GM08714 (cell line): Measurements from ENCODE around the gene VSTM2B.

Source experiments
- H3K4me3 ChIP-seq: fragments of 200-500 bp; sonication (Bioruptor generic); 2 replicates; pipeline ENCODE4 v1.5.1; 2014; ENCODE audit warnings: mild to moderate bottlenecking, low read length, inconsistent platforms
- ZNF274 ChIP-seq: IDR thresholded peaks from 2 replicates; pipeline ENCODE4 v1.6.1; 2012; ENCODE audit warnings: mild to moderate bottlenecking, low read depth, low read length

Gene VSTM2B

DNA sequence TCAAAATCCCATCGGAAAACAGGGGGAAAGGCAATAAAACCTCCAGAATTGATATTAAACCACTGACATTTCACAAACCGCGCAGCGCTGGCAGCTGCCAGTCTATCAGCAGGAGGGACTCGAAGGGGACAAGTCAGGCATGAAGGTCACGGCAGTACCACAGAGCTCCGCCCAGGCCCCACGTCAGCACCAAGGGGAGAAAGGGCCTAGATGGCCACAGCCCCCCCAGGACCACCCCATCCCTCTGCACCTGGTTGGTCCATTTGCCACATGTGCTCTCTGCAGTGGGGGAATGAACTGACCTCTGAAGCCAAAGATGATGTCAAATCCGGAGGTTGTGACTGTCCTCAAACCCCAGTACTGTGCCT is 9.5 kb upstream of the VSTM2B start:
- H3K4me3 ChIP-seq, result no peak overlapping the region

DNA sequence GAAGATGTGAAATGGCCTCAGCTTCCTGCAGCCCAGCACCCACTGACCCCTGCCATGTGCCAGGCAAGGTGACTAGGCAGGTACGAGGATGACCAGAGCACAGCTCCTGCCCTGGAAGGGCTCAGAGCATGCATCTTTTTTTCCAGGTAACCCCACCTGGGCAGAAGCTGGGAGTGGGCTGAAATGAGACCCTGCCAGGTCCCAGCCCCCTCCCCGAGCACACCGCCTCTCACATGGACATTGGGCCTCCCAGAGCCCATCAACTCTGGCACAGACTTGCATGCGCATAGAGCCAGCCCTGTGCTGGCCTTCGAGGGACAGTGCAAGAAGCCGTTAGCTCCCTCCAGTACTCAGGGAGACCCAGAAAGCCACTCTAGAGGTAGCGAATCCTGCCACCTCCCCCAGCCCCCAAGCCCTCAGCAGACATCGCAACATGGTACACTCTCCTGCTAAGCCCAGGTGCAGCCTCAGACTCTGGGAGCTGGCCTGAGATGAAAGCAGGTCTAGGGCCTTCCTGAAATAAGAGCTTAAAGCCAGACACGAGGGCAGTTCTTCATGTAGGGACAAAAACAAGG is 8.9 kb upstream of the VSTM2B start:
- no peak for TF ChIP-seq ZNF274
- H3K4me3 ChIP-seq, result no peak overlapping the region

More for the DNA sequence above, 9.5 kb upstream of the VSTM2B start:
- no peak for TF ChIP-seq ZNF274

DNA sequence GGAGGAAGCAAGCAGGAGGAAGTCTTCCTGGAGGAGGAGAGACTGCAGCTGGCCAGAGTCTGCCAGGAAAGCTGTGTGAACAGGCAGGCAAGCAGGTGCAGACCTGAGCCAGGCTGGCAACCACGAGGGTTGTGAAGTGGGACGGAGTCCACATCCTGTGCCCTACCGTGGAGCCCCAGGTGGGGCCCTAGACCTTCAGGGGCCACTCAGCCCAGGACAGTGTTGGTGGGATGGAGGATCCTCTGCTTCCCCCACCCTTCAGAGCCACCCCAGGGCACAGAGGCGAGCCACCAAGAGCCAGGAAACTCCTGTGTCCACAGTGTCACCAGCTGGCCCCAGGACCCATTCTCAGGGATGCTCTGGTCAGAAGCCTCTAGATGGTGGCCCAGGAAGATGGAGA is 8.4 kb upstream of the VSTM2B start:
- TF ChIP-seq ZNF274, result no peak
- H3K4me3 ChIP-seq, result no peak overlapping the region

DNA sequence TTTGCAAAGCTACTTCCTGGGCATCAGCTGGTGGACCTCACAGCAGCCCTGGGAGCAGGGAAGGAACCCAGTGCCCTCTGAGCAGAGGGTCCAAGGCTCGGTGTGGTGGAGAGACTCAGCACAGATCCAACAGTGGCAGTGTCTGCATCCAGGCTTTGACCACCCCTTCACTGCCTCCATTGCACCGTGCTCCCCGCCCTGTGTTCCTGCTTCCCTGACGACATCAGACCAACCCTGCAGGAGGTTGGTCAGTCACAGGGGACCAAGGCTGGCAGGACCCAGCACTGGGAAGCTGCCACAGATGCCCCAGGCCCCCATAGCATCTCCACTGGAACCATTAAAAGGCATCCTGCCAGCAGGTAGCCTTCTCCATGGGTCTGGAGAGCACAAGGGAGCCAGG is 7.8 kb upstream of the VSTM2B start:
- TF ChIP-seq ZNF274, result no peak
- no peak overlapping the region for H3K4me3 ChIP-seq

DNA sequence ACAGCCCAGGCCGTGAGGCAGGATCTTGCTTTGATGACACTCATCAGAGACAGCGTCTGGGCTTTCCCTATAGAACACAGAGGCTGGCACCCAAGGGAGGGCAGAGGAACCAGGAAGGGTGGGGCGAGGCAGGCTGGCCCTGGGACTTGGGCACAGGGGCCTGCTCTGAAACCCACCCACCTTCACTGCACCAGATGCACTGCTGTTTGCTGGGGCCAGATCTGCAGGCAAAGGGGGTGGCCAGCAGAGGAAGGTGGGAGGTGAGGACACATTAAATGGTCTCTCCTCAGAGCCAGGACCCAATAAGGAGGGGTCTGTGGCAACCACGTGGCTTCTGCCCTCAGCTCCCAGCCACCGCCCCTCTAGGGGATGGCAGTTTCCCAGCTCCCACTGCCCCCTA is 6.6 kb upstream of the VSTM2B start:
- no peak for TF ChIP-seq ZNF274
- H3K4me3 ChIP-seq, result no peak overlapping the region

DNA sequence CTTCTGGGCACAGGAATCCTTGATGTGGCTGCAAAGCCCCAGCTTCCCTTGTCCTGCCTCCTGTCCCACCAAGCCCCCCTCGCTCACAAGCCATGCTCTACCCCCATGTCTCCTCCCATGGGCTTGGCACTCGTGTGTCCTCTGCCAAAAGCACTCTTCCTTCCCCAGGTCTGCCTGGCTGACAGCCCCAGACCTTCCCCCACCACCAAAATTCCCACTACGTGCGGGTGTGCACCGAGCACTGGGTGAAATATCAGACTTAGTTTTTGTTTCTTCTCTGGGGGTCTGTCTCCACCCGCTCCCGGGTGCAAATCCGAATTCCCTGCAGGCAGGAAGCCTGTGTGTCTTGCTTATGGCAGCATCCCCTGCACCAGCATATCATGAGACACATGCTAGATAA is 5.9 kb upstream of the VSTM2B start:
- no peak for TF ChIP-seq ZNF274
- H3K4me3 ChIP-seq, result no peak overlapping the region

DNA sequence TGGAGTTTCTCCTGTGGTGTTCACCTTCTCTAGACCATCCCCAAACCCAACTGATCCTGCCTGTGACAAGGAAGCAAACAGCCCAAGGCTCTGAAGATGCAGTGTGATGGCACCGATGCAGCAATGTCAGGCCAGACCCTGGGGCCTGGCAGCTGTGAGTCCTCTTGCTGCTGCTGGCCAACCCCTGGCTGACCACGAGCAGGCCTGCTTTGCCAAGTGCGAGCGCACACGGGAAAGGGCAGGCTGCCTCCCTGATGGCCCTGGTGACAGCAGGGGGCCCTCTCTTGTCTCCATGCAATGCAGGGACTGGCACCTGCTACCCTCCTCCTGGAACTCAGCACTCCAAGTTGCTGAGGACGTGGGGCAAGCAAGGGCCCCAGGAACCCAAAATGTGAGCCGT is 5.4 kb upstream of the VSTM2B start:
- H3K4me3 ChIP-seq, result no peak overlapping the region
- no peak for TF ChIP-seq ZNF274

DNA sequence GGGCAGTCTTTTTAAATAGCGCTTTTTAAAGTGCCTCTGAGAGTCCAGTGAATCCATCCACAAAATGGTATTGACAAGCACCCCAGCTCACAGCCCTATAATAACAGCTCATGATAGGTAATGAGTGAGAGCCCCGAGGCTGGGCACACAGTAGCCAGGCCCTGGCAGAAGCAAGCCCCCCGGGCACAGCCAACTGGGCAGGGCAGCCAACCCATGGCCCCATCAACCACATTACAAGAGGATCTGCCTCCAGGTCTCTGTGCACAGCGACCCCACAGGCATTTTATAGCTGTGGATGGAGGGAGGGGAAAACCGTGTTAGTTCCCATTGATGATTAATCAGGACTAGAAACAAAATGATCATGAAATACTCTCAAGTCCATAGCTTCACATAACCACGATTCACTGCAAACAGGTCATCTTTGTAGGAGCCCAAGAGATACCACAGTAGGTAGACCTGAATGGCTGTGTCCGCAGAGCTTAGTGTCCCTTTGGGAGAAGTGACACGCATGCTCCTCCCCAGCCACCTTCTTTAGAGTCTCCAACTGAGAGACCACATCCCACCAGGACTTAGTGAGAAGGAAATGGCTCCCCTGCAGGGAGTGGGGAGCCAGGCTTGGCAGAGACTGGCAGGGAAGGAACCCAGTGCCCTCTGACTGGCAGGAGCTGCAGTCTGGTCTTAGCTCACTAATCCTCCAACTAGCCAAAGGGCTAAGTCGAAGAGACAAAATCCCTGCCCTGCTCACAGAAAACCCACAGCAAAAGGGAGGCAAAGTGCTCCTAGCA is 4.3 kb upstream of the VSTM2B start:
- TF ChIP-seq ZNF274, result no peak
- H3K4me3 ChIP-seq, result no peak overlapping the region

DNA sequence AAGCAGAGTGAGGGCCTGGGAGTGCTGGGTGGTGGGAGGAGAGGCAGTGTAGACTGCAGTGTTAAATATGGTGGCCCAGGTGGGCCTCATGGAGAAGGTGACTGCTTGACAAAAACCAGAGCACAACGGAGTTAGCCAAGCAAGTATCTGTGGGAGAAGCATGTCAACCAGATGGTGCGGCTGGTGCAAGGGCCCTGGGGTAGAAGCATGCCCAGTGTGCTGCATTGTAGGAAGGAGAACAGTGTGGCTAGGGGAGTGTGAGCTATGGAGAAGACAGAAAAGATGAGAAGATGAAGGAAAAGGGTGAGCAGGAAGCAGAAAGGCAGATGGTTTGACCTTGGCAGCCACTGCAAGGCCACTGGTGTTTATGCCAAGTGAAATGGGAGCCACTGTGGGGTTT is 2.2 kb upstream of the VSTM2B start:
- TF ChIP-seq ZNF274, result no peak
- H3K4me3 ChIP-seq, result no peak overlapping the region

DNA sequence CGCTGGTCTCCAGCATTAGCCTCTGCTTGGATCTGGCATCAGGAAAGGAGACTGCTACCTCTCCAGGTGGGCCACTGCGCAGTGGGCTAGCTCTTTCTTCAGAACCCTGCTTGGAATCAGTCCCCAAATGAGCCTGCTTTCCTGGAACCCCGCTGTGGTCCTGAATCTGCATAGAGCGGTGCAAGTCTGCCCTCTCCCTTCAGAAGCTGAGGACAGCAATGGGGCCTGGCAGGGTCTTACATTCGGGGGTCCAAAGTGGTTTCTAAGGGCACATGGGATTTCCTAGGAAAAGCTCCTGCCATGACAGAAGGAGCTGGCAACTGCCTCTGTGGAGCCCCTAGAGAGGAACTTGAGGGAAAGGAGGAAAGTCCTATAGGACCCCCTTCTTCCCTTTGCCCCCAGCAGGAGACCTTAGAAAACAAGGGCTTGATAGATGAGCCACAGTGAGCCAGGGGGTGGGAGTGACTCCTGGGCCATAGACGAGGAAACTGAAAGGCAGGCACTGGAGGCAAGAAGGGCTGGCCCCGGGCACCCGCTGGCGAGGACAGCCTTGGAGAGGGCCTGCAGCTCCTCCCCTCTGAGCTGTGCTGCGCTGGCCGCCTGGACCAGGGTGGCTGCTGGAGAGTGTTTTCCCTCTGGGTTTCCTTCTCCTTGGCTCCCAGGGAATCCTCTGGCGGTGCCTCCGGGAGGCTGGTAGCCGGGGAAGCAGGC is 1.4 kb upstream of the VSTM2B start:
- H3K4me3 ChIP-seq, result no peak overlapping the region
- no peak for TF ChIP-seq ZNF274

DNA sequence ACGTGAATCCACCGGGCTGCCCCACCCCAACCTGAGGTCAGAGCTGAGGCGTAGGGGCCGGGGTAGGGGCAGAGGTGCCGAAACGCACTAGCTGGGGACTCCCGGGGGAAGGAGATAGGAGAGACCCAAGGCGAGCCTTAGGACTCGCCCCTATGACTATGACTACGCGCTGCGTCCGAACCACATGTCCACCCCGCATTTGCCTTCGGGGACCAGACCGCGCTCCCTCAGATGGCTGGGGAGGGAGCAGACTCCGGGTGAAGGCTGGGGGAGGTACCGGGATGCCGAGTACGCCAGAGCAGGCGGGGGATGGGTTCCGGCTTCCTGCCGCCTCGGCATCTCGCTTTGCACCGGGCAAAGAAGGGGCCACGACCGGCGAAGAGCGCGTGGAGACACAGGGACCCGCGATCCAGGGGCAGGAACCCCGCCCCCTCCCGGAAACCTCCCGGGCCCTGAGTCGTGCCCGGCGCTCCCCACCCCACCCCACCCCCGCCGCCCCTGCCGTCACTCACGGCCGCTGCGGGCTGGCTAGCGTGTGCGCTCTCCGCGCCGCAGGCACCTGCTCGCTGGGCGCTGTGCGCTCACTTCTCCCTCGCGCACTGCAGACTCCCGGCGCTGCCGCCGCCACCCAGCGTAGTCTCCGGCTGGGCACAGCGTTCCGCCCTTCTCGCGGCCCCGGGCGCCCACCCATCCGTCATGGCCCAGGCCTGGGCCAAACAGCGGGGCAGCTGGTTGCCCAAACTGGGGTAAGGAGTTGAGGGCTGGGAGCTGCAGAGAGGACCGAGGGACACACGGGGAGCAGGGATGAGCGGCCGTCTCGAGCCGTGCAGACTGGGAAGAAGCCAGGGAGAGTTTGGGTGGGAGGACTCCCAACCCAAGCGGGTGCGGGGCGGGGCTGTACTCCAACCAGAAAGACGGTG is 622 bp upstream of the VSTM2B start:
- no peak overlapping the region for H3K4me3 ChIP-seq
- TF ChIP-seq ZNF274, result no peak

DNA sequence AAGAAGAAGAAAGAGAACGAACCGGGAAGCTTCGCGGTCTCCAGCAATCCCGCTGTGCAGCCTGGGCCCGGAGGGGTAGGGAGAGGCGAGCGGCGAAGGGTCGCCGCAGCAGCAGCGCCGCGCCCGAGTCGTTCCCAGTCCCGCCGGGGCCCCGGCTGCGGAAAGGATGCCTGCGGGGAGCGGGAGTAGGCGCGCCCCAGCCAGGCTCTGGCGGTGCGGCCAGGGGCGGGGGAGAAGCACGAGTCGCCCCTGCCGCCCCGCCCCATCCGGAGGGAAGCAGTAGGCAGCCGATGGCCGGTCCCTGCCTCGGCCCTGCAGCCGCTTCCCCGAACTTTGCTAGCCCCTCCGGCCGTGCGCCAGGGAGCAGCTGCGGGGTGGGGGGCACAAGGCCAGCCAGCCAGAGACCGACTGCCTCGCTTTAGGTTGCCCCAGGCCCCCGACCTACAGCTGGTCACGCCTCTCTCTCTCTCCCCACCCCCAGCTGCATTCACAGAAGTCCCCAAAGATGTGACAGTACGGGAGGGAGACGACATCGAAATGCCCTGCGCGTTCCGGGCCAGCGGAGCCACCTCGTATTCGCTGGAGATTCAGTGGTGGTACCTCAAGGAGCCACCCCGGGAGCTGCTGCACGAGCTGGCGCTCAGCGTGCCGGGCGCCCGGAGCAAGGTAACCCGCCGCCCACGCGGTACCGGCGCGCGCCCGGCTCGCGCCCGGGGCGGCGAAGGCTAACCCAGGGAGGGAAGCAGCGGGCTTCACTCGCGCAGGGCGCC is 1.1 kb downstream of the VSTM2B start:
- H3K4me3 ChIP-seq, result no peak overlapping the region
- no peak for TF ChIP-seq ZNF274

DNA sequence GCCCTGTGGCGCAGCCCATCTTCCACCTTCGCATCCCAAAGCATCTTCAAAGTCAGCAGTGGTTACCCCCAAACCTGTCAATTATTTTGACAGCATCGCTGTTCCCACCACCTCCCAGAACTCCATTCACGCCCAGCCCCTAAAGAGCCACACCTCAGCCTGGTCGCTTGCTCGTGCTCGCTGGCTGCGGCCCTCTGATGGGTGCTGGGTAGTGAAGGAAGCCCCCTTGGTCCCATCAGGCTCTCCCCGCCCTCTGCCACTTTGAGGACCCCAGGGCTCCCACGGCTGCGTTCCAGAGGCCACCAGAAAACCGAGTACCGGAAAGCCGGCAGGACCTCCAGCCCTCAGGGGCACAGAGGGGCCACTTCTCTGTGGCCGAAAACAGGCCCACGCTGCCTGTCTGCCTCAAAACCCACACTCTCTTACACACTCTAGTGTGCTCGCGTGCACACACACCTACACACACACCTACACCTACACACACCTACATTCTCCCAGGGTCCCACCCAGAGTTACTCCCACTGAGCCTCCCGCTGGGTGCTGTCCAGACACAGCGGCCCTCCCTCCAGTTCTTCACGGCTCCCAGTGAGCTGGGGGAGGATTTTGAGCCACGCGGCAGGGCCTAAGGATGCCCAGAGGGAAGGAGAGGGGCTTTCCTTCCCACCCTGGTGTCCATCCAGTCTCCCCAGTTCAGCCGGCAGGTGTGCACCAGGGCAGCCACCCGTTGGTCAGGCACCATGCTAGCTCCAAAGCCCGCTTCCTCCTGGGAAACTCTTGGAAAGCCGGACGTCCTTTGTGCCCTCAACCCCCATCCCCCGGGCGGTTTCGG is 1.9 kb downstream of the VSTM2B start:
- H3K4me3 ChIP-seq, result no peak overlapping the region
- TF ChIP-seq ZNF274, result no peak
